GM18519 (cell line): ENCODE results near the gene UBR7.
A peak's percentile ranks its signal among the peaks of the same experiment; 100 is the strongest.
"Not testable (repeated sequence)": the region's sequence is repeated elsewhere in the genome, so short reads cannot be mapped to it uniquely, and the experiment has no call there.

ENCODE experiments used
- ATAC-seq: cut with Tn5 transposase; IDR thresholded peaks from one replicate; pipeline ENCODE4 v1.9.1; 2021; ENCODE audit warnings: mild to moderate bottlenecking, moderate library complexity; ENCODE audit not compliant: unreplicated experiment, low FRiP score

UBR7 gene

GRCh38 chr14:93186956-93187355 is 20.1 kb upstream of the UBR7 start:
- ATAC-seq = no peak

GRCh38 chr14:93195316-93195999 is 11.6 kb upstream of the UBR7 start:
- ATAC-seq = no peak

- ATAC-seq = no peak
These were observed 8.0 kb upstream of the UBR7 start for GRCh38 chr14:93199031-93199430.

- ATAC-seq = no peak
These were observed 6.5 kb upstream of the UBR7 start for GRCh38 chr14:93200553-93200952.

- ATAC-seq = no peak
These were observed 5.8 kb upstream of the UBR7 start for GRCh38 chr14:93201155-93201704.

GRCh38 chr14:93207468-93208308 is 632 bp downstream of the UBR7 start:
- ATAC-seq = no peak

GRCh38 chr14:93212432-93212831 is 5.4 kb downstream of the UBR7 start:
- ATAC-seq = peak; percentile 71

GRCh38 chr14:93214598-93214997 is 7.5 kb downstream of the UBR7 start:
- no peak for ATAC-seq

GRCh38 chr14:93219103-93219726 is 12.2 kb downstream of the UBR7 start:
- ATAC-seq = no peak

GRCh38 chr14:93220509-93220908 is 13.5 kb downstream of the UBR7 start:
- ATAC-seq = no peak

- no peak for ATAC-seq
These were observed 16.5 kb downstream of the UBR7 start for GRCh38 chr14:93223565-93223964.

- ATAC-seq = no peak
These were observed 21.5 kb downstream of the UBR7 start for GRCh38 chr14:93228550-93228949.

GRCh38 chr14:93230539-93230938 is 23.5 kb downstream of the UBR7 start:
- no peak for ATAC-seq

GRCh38 chr14:93231129-93231979 is 24.3 kb downstream of the UBR7 start:
- no peak for ATAC-seq

GRCh38 chr14:93232159-93232558 is 25.1 kb downstream of the UBR7 start:
- ATAC-seq = no peak

- not testable (repeated sequence) for ATAC-seq
These were observed 26.0 kb downstream of the UBR7 start for GRCh38 chr14:93233078-93233477.

GRCh38 chr14:93234798-93235197 is 27.7 kb downstream of the UBR7 start:
- no peak for ATAC-seq

GRCh38 chr14:93239869-93240677 is 33.0 kb downstream of the UBR7 start:
- ATAC-seq = no peak

GRCh38 chr14:93240678-93241000 is 33.6 kb downstream of the UBR7 start:
- ATAC-seq = no peak
